Liver (tissue), 9 donors: ENCODE measurements around the gene STMP1. TPM values are rescaled to one million over a fixed set of nuclear protein-coding genes. Genes with fewer than 3 reads are reported as not detected.

Experiments used
- DNase-seq: peaks from one replicate; pipeline ENCODE4 v3.0.0-alpha.2; 2017; ENCODE audit warnings: low spot score
- H3K27ac ChIP-seq, 2 donors: one replicate each; pipeline ENCODE4 v1.7.0; 2013; ENCODE audit warnings: inconsistent platforms in 2 of 2, low read length in 2 of 2, control low read depth in 1 of 2, low read depth in 1 of 2, mild to moderate bottlenecking in 1 of 2
- H3K27me3 ChIP-seq, 4 donors: one replicate each; pipeline versions ENCODE4 v1.6.1 to v1.7.0; 2013; ENCODE audit warnings: low read length in 3 of 4, inconsistent platforms in 1 of 4, mild to moderate bottlenecking in 1 of 4, moderate library complexity in 1 of 4; ENCODE audit not compliant: control insufficient read depth in 4 of 4, insufficient read depth in 4 of 4
- H3K36me3 ChIP-seq, 4 donors: one replicate each; pipeline versions ENCODE4 v1.6.1 to v1.7.0; 2013; ENCODE audit warnings: low read length in 3 of 4, mild to moderate bottlenecking in 3 of 4, low read depth in 1 of 4, moderate library complexity in 1 of 4; ENCODE audit not compliant: control insufficient read depth in 4 of 4, insufficient read depth in 3 of 4
- H3K4me1 ChIP-seq, 4 donors: one replicate each; pipeline versions ENCODE4 v1.6.1 to v1.7.0; 2013; ENCODE audit warnings: low read length in 3 of 4, mild to moderate bottlenecking in 3 of 4, moderate library complexity in 1 of 4; ENCODE audit not compliant: control insufficient read depth in 4 of 4, insufficient read depth in 4 of 4
- H3K4me3 ChIP-seq, 3 donors: one replicate each; pipeline versions ENCODE4 v1.6.1 to v1.7.0; 2013; ENCODE audit warnings: low read length in 3 of 3, control low read depth in 1 of 3, low read depth in 1 of 3, mild to moderate bottlenecking in 1 of 3
- H3K9ac ChIP-seq, 2 donors: one replicate each; pipeline ENCODE4 v1.7.0; 2013; ENCODE audit warnings: low read length in 2 of 2, mild to moderate bottlenecking in 2 of 2, moderate library complexity in 2 of 2, control low read depth in 1 of 2, low read depth in 1 of 2
- H3K9me3 ChIP-seq, 4 donors: one replicate each; pipeline versions ENCODE4 v1.6.1 to v1.7.0; 2013; ENCODE audit warnings: low read length in 3 of 4; ENCODE audit not compliant: control insufficient read depth in 4 of 4
- ATF3 ChIP-seq: IDR thresholded peaks from 2 replicates; pipeline ENCODE4 v1.6.1; 2016; ENCODE audit warnings: antibody characterized with exemption
- EGR1 ChIP-seq, 2 donors: IDR thresholded peaks; 2 replicates each; pipeline ENCODE4 v1.6.1; 2016 to 2018; ENCODE audit warnings: antibody characterized with exemption in 2 of 2, low read depth in 2 of 2
- FOXA1 ChIP-seq: IDR thresholded peaks from 2 replicates; pipeline ENCODE4 v1.6.1; 2016; ENCODE audit warnings: antibody characterized with exemption
- GABPA ChIP-seq, 2 donors: IDR thresholded peaks in 1 of 2; conservative IDR thresholded peaks in 1 of 2; 2 replicates each; pipeline ENCODE4 v1.6.1; 2016; ENCODE audit warnings: antibody characterized with exemption in 2 of 2, mild to moderate bottlenecking in 1 of 2, moderate library complexity in 1 of 2
- HNF4A ChIP-seq, 2 donors: conservative IDR thresholded peaks; 2 replicates each; pipeline ENCODE4 v1.6.1; 2016; ENCODE audit warnings: antibody characterized with exemption in 2 of 2, mild to moderate bottlenecking in 2 of 2
- HNF4G ChIP-seq: IDR thresholded peaks from 2 replicates; pipeline ENCODE4 v1.6.1; 2016; ENCODE audit warnings: antibody characterized with exemption
- JUND ChIP-seq, 2 donors: IDR thresholded peaks; 2 replicates each; pipeline ENCODE4 v1.6.1; 2016; ENCODE audit warnings: antibody characterized with exemption in 2 of 2
- NR2F2 ChIP-seq: IDR thresholded peaks from 2 replicates; pipeline ENCODE4 v1.6.1; 2016; ENCODE audit warnings: antibody characterized with exemption
- SP1 ChIP-seq: IDR thresholded peaks from 2 replicates; pipeline ENCODE4 v1.6.1; 2018; ENCODE audit warnings: antibody characterized with exemption, mild to moderate bottlenecking
- TAF1 ChIP-seq: conservative IDR thresholded peaks from 2 replicates; pipeline ENCODE4 v1.6.1; 2016; ENCODE audit warnings: antibody characterized with exemption, mild to moderate bottlenecking
- YY1 ChIP-seq: IDR thresholded peaks from 2 replicates; pipeline ENCODE4 v1.6.1; 2016; ENCODE audit warnings: antibody characterized with exemption, mild to moderate bottlenecking
- whole genome bisulfite sequencing: extraction: QIAGEN DNeasy Blood & Tissue Kit; methylation state at CpG from one replicate; pipeline ENCODE4 v1.1.7; 2013; 5-methylcytosine and 5-hydroxymethylcytosine counted together
- polyA plus RNA-seq, 2 donors: library from polyadenylated mRNA; stranded (reverse) in 1 of 2; unstranded in 1 of 2; fragments of 200-250 nt in 1 of 2; fragments of >200 nt in 1 of 2; fragmentation: Nextera tagmentation in 1 of 2; extraction: Ambion mirVana in 1 of 2; gene quantifications; one replicate each; pipeline versions ENCODE4 v1.2.1 to v1.2.3, GENCODE V29; 2013 to 2015
- total RNA-seq, 2 donors: library from RNA; depleted of rRNA; stranded (reverse); fragments of >200 nt; gene quantifications; one replicate each; pipeline ENCODE4 v1.2.3, GENCODE V29; 2014
- TF ChIP-seq, protein P1 (sequence below): IDR thresholded peaks from 2 replicates; pipeline ENCODE4 v1.6.1; 2016; ENCODE audit warnings: antibody characterized with exemption
- TF ChIP-seq, protein P2 (sequence below): fragments of 150-350 bp; IDR thresholded peaks from 2 replicates; pipeline ENCODE4 v1.5.1; 2017; ENCODE audit warnings: improper control_type of control experiment, low read depth, low read length; ENCODE audit not compliant: missing input control
- donor health status: healthy.
- donor health status: healthy.
- donor health status: healthy.
- donor health status: healthy.
- donor health status: healthy.

STMP1 gene
- total and polyA plus RNA-seq, 4 donors: 6.8 to 30.7 (median 13.8) TPM

DNA sequence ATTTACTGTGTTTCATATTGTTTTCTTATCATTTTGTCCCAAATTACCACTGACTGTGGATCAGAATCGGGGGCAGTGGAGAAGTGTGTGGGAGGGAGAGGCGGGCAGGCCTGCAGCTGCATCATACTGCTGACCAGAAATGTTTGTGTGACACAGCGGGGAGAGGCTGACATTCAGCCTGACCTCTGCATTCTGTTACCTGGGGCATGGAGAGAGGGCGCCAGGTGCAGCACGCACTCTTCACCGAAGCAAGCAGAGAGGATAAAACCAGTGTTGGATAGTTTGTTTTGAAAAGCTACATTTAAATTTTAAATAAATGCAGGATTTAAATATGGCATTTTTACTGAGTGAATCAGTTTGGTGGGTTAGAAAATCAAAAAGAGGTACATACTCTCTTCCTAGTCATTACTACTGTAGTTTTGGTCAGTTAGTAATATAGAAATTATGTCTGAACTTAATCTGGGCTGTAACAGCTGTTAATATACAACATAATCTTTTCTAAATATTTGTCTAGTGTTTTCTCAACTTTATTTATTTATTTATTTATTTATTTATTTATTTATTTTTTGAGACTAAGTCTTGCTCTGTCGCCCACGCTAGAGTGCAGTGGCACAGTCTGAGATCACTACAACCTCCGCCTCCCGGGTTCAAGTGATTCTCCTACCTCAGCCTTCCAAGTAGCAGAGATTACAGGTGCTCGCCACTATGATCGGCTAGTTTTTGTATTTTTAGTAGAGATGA is 8.8 kb upstream of the STMP1 start:
- no peak overlapping the region for H3K4me3 ChIP-seq
- WGBS: 96% methylated on average over 12 of the region's 12 CpGs

GRCh38 chr7:135658564-135658963 is 3.8 kb upstream of the STMP1 start:
- TF ChIP-seq, protein P1, sequence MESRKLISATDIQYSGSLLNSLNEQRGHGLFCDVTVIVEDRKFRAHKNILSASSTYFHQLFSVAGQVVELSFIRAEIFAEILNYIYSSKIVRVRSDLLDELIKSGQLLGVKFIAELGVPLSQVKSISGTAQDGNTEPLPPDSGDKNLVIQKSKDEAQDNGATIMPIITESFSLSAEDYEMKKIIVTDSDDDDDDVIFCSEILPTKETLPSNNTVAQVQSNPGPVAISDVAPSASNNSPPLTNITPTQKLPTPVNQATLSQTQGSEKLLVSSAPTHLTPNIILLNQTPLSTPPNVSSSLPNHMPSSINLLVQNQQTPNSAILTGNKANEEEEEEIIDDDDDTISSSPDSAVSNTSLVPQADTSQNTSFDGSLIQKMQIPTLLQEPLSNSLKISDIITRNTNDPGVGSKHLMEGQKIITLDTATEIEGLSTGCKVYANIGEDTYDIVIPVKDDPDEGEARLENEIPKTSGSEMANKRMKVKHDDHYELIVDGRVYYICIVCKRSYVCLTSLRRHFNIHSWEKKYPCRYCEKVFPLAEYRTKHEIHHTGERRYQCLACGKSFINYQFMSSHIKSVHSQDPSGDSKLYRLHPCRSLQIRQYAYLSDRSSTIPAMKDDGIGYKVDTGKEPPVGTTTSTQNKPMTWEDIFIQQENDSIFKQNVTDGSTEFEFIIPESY: no peak
- TF ChIP-seq NR2F2 (no peak), YY1 (no peak), JUND (IDR thresholded peaks at IDR 0.05) (no peak), FOXA1 (no peak)
- TF ChIP-seq, protein P2, sequence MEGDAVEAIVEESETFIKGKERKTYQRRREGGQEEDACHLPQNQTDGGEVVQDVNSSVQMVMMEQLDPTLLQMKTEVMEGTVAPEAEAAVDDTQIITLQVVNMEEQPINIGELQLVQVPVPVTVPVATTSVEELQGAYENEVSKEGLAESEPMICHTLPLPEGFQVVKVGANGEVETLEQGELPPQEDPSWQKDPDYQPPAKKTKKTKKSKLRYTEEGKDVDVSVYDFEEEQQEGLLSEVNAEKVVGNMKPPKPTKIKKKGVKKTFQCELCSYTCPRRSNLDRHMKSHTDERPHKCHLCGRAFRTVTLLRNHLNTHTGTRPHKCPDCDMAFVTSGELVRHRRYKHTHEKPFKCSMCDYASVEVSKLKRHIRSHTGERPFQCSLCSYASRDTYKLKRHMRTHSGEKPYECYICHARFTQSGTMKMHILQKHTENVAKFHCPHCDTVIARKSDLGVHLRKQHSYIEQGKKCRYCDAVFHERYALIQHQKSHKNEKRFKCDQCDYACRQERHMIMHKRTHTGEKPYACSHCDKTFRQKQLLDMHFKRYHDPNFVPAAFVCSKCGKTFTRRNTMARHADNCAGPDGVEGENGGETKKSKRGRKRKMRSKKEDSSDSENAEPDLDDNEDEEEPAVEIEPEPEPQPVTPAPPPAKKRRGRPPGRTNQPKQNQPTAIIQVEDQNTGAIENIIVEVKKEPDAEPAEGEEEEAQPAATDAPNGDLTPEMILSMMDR: no peak
- no peak overlapping the region for H3K27ac ChIP-seq

More for the DNA sequence above, 8.8 kb upstream of the STMP1 start:
- Histone ChIP-seq H3K9me3 (no peaks in the 10 kb centered on the region), H3K27me3 (no peaks in the 10 kb centered on the region), H3K27ac (no peak overlapping the region), H3K4me1 (no peaks in the 10 kb centered on the region), H3K36me3 (no peaks in the 10 kb centered on the region), H3K9ac (no peak overlapping the region)
- TF ChIP-seq YY1: no peak
- TF ChIP-seq HNF4G: no peak
- no peak for TF ChIP-seq HNF4A (conservative IDR thresholded peaks at IDR 0.05)
- TF ChIP-seq ATF3: no peak
- TF ChIP-seq EGR1 (IDR thresholded peaks at IDR 0.05; ENCODE audit: low read depth in 2 of 2): no peak
- TF ChIP-seq GABPA (IDR thresholded peaks at IDR 0.05 in 1 of 2, conservative IDR thresholded peaks at IDR 0.05 in 1 of 2): no peak
- TF ChIP-seq NR2F2: no peak
- TF ChIP-seq, protein P2: no peak
- TF ChIP-seq SP1: no peak
- TF ChIP-seq TAF1: no peak
- TF ChIP-seq JUND (IDR thresholded peaks at IDR 0.05): no peak
- no peak for DNase-seq

More at GRCh38 chr7:135658564-135658963, 3.8 kb upstream of the STMP1 start:
- DNase-seq: no peak
- peaks cover 3 to 8% (median 6%) of the 10 kb centered on the region in 4 donors for H3K4me1 ChIP-seq
- H3K27me3 ChIP-seq: no peaks in the 10 kb centered on the region
- WGBS: 93% methylated on average over 5 of the region's 5 CpGs
- no peak overlapping the region for H3K9ac ChIP-seq
- H3K36me3 ChIP-seq: no peaks in the 10 kb centered on the region
- H3K4me3 ChIP-seq: no peak overlapping the region
- H3K9me3 ChIP-seq: no peaks in the 10 kb centered on the region
